Suprapubic skin (tissue), 4 donors: Measurements from ENCODE around the gene SULT1C4. TPM values are rescaled to one million over a fixed set of nuclear protein-coding genes. Genes with fewer than 3 reads are reported as not detected.

ENCODE experiments used
- DNase-seq, 2 donors: peaks; one replicate each; pipeline ENCODE4 v3.0.0-alpha.2; 2019; ENCODE audit warnings: low spot score in 2 of 2
- H3K27ac ChIP-seq: fragments of 200-600 bp; sonication (generic); one replicate; pipeline ENCODE4 v1.5.1; 2019
- H3K27me3 ChIP-seq: fragments of 200-600 bp; sonication (generic); one replicate; pipeline ENCODE4 v1.5.1; 2019
- H3K36me3 ChIP-seq: fragments of 200-600 bp; sonication (generic); one replicate; pipeline ENCODE4 v1.5.1; 2019
- H3K4me1 ChIP-seq: fragments of 200-600 bp; sonication (generic); one replicate; pipeline ENCODE4 v1.5.1; 2019
- H3K4me3 ChIP-seq: fragments of 200-600 bp; sonication (generic); one replicate; pipeline ENCODE4 v1.5.1; 2019; ENCODE audit warnings: mild to moderate bottlenecking
- H3K9me3 ChIP-seq: fragments of 200-600 bp; sonication (generic); one replicate; pipeline ENCODE4 v1.5.1; 2019
- EP300 ChIP-seq: sonication (generic); formaldehyde crosslinking; IDR thresholded peaks from one replicate; pipeline ENCODE4 v1.6.1; 2017; ENCODE audit warnings: antibody characterized with exemption
- POLR2A ChIP-seq, 2 donors: fragments of 450-650 bp; IDR thresholded peaks; one replicate each; pipeline ENCODE4 v1.6.1; 2017; ENCODE audit warnings: antibody characterized with exemption in 2 of 2, mild to moderate bottlenecking in 2 of 2, moderate library complexity in 2 of 2
- POLR2AphosphoS5 ChIP-seq, 3 donors: sonication (generic); formaldehyde crosslinking; IDR thresholded peaks; one replicate each; pipeline ENCODE4 v1.6.1; 2017; ENCODE audit warnings: antibody characterized with exemption in 3 of 3
- WGBS: methylation state at CpG from one replicate; pipeline ENCODE4 v1.1.5; 2018; 5-methylcytosine and 5-hydroxymethylcytosine counted together
- total RNA-seq, 4 donors: library from RNA; depleted of rRNA; stranded (reverse); fragments of >200 nt; gene quantifications; one replicate each; pipeline ENCODE4 v1.1.0, GENCODE V29; 2016
- TF ChIP-seq, protein P1 (sequence below), 2 donors: fragments of 200-600 bp in 1 of 2; fragments of 450-650 bp in 1 of 2; sonication (generic) in 1 of 2; IDR thresholded peaks; one replicate each; pipeline ENCODE4 v1.5.1; 2016 to 2019; ENCODE audit warnings: antibody characterized with exemption in 2 of 2, mild to moderate bottlenecking in 1 of 2, moderate library complexity in 1 of 2

SULT1C4 gene
- total RNA-seq, 4 donors from 2014 or later = 0.34 to 1.5 (median 0.48) TPM; not detected in 1

DNA sequence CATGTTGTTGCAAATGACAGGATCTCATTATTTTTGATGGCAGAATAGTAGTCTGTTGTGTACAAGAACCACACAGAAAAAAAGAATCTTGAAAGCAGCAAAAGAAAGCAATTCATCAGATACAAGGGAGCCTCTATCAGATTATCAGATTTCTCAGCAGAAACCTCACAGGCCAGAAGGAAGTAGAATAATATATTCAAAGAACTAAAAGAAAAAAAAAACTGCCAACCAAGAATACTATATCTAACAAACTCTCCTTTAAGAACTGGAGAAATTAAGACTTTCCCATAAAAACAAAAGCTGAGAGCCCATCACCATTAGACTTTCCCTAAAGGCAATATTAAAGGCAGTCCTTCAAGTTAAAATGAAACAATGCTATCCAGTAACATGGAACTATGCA, 15.4 kb downstream of the SULT1C4 start:
- Histone ChIP-seq H3K27me3 (no peaks in the 10 kb centered on the region), H3K4me3 (no peak overlapping the region), H3K9me3 (peaks cover 15% of the 10 kb centered on the region), H3K27ac (no peak overlapping the region), H3K36me3 (no peaks in the 10 kb centered on the region), H3K4me1 (no peaks in the 10 kb centered on the region)
- no peak for DNase-seq
- TF ChIP-seq POLR2A (IDR thresholded peaks at IDR 0.05) (no peak), EP300 (no peak), POLR2AphosphoS5 (IDR thresholded peaks at IDR 0.05) (no peak)
- TF ChIP-seq, protein P1, sequence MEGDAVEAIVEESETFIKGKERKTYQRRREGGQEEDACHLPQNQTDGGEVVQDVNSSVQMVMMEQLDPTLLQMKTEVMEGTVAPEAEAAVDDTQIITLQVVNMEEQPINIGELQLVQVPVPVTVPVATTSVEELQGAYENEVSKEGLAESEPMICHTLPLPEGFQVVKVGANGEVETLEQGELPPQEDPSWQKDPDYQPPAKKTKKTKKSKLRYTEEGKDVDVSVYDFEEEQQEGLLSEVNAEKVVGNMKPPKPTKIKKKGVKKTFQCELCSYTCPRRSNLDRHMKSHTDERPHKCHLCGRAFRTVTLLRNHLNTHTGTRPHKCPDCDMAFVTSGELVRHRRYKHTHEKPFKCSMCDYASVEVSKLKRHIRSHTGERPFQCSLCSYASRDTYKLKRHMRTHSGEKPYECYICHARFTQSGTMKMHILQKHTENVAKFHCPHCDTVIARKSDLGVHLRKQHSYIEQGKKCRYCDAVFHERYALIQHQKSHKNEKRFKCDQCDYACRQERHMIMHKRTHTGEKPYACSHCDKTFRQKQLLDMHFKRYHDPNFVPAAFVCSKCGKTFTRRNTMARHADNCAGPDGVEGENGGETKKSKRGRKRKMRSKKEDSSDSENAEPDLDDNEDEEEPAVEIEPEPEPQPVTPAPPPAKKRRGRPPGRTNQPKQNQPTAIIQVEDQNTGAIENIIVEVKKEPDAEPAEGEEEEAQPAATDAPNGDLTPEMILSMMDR (IDR thresholded peaks at IDR 0.05) = no peak

DNA sequence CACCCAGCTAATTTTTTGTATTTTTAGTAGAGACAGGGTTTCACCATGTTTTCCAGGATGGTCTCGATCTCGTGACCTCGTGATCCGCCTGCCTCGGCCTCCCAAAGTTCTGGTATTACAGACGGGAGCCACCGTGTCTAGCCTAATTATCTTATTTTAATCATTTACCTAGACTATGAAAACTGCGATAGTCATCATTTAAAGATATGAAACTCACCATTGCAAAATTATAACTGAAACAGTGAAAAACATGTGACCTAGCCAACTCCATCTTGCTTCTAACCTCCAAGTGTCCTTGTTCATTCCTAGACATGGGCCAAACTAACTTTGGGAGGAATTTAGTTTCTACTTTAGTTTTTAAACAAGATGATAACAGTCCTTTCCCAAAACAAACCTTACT, 17.4 kb downstream of the SULT1C4 start:
- Histone ChIP-seq H3K27ac (no peak overlapping the region), H3K4me3 (no peak overlapping the region), H3K36me3 (no peaks in the 10 kb centered on the region), H3K9me3 (peaks cover 30% of the 10 kb centered on the region), H3K27me3 (no peaks in the 10 kb centered on the region), H3K4me1 (no peaks in the 10 kb centered on the region)
- WGBS = 96% methylated on average over 8 of the region's 8 CpGs
- TF ChIP-seq, protein P1 (IDR thresholded peaks at IDR 0.05) = no peak
- no peak for TF ChIP-seq EP300
- no peak for TF ChIP-seq POLR2AphosphoS5 (IDR thresholded peaks at IDR 0.05)
- no peak for TF ChIP-seq POLR2A (IDR thresholded peaks at IDR 0.05)
- DNase-seq = no peak

DNA sequence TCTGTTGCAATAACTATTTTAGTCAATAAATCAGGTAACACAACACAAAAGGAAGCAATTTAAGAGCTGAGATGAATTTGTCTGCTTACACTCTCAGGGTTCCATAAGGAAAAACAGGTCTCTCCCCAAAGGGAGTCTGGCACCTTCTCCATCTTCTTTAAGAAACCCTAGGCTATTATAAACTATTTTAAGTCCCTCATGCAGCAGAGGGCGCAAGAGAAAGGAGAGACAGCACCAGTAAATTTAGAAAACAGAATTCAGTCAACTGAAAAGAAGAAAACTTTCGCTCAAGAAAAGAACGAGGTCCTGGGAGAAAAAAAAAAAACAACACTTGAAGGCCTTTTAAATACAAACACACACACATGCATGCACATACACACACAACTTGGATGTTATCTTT, 19.1 kb downstream of the SULT1C4 start:
- peaks cover 31% of the 10 kb centered on the region for H3K9me3 ChIP-seq
- no peak overlapping the region for H3K4me3 ChIP-seq
- no peaks in the 10 kb centered on the region for H3K36me3 ChIP-seq
- H3K27me3 ChIP-seq = no peaks in the 10 kb centered on the region
- no peak for DNase-seq
- no peak overlapping the region for H3K27ac ChIP-seq
- TF ChIP-seq POLR2AphosphoS5 (IDR thresholded peaks at IDR 0.05) (no peak), EP300 (no peak), POLR2A (IDR thresholded peaks at IDR 0.05) (no peak)
- TF ChIP-seq, protein P1 (IDR thresholded peaks at IDR 0.05) = no peak
- WGBS = 82% methylated on average over 3 of the region's 3 CpGs
- H3K4me1 ChIP-seq = no peaks in the 10 kb centered on the region

DNA sequence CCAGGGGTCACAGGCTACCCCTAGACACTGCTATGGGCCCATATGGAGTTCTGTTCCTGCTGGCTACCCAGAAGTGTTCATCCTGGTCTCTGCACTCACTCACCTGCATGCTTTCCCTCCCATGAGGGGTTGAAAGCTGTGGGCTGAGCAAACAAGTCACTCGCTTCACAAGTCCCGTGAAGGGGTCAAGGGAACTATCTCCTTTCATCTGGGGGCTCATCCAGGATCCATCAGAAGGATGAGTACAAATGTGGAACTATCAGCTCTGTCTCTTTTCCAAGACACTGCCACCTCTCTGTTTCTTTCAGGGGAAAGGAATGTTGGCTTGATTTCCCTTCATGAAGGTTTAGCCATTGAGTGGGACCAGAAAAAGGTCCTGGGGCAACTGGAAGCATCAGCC, 21.7 kb downstream of the SULT1C4 start:
- H3K27me3 ChIP-seq = no peaks in the 10 kb centered on the region
- WGBS = 92% methylated on average over 2 of the region's 2 CpGs
- no peaks in the 10 kb centered on the region for H3K4me1 ChIP-seq
- H3K36me3 ChIP-seq = no peaks in the 10 kb centered on the region
- H3K4me3 ChIP-seq = no peak overlapping the region
- H3K27ac ChIP-seq = no peak overlapping the region
- TF ChIP-seq POLR2A (IDR thresholded peaks at IDR 0.05) (no peak), EP300 (no peak), POLR2AphosphoS5 (IDR thresholded peaks at IDR 0.05) (no peak)
- TF ChIP-seq, protein P1 (IDR thresholded peaks at IDR 0.05) = no peak
- peaks cover 19% of the 10 kb centered on the region for H3K9me3 ChIP-seq
- DNase-seq = no peak

DNA sequence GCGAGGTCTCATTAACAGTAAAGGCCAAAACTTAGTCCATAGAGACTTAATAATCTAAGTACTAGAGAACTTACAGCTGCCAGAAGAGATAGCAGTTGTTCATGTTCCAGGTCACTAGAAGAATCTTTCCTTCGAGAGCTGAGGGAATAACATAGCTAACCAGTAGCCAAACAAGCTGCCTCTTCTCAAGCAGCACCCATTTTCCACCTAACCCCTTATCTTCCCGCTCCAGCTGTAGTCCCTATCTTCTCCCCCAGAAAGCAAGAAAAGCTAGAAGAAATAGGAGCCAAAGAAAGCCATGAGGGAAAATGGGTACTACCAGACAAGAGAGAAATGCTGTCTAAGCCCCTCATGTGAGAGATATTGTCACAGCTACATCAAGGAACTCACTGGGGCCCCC, 24.0 kb downstream of the SULT1C4 start:
- TF ChIP-seq EP300 (no peak), POLR2A (IDR thresholded peaks at IDR 0.05) (no peak), POLR2AphosphoS5 (IDR thresholded peaks at IDR 0.05) (no peak)
- TF ChIP-seq, protein P1 (IDR thresholded peaks at IDR 0.05) = no peak
- H3K4me3 ChIP-seq = no peak overlapping the region
- no peaks in the 10 kb centered on the region for H3K36me3 ChIP-seq
- 96% methylated on average over 3 of the region's 3 CpGs for WGBS
- no peak for DNase-seq
- H3K9me3 ChIP-seq = peaks cover 18% of the 10 kb centered on the region
- H3K27ac ChIP-seq = no peak overlapping the region
- no peaks in the 10 kb centered on the region for H3K27me3 ChIP-seq
- H3K4me1 ChIP-seq = no peaks in the 10 kb centered on the region
